ELF-1 (cell line): ENCODE measurements around the gene NDUFA1.
"Not testable (repeated sequence)": the region's sequence is repeated elsewhere in the genome, so short reads cannot be mapped to it uniquely, and the experiment has no call there.

Experiments
- DNase-seq: peaks from one replicate; pipeline ENCODE4 v3.0.0-alpha.2; 2016; ENCODE audit warnings: low read depth, low spot score

Gene NDUFA1

DNA sequence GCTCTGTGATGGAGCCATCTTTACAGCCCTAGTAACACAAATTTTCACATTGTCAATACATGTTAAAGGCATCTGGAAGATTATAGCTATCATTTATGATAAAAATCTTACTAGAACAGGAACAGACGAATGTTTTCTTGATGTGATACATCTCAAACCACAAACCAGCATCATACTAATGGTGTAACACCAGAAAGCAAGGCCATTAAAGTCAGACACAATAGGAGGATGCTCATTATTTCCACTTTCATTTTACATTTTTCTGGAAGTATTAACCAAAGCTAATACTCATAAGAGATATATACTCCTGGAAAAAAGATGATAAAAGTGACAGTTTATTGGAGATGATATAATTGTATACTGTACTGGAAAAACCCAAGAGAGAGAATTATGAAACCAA, 29.3 kb downstream of the NDUFA1 start:
- no peak for DNase-seq

DNA sequence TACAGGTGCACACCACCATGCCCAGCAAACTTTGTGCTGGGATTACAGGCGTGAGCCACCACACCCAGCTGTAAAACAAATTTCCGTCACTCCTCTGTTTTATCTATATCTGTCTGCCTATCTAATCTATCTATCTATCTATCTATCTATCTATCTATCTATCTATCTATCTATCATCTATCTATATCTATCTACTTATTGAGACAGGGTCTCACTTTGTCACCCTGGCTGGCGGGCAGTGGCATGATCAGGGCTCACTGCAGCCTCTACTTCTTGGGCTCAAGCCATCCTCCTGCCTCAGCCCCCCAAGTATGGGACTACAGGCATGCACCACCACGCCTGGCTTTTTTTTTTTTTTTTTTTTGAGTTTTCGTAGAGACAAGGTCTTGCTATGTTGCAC, 44.7 kb downstream of the NDUFA1 start:
- no peak for DNase-seq

- no peak for DNase-seq
Observed at GRCh38 chrX:119917877-119918276, 46.2 kb downstream of the NDUFA1 start.

DNA sequence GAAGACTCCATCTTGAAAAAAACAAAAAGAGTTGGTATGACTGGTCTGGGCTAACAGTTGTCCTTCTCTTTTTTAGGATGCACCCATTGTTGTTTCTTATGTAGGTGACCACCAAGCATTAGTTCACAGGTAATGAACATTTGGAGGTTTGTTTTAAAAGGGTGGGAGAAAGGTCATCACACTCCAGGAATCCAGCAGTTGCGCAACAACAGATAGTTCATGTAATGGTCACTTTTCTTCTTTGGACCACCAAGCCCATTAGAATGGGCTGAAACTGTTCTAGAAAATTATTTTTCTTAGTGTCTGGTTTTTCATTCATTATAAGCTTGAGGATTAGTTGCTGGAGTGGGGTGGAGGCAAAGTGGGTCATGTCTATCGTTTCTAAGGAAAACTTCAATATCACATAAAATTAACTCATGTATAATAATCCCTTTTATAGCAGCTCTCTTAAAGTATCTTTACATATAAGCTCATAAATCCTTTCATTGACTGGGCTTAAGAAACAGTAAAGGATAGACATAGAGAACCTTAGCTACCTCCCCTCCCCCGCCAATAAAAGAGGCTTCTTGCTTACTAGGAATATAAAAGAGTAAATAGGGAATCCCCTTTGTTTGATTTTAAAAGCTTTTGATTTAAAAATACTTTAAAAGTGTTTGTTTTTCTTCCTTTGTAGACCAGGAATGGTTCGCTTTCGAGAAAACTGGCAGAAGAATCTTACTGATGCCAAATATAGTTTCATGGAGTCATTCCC, 48.4 kb downstream of the NDUFA1 start:
- no peak for DNase-seq

GRCh38 chrX:119922391-119922790, 50.8 kb downstream of the NDUFA1 start:
- DNase-seq, result not testable (repeated sequence)
